Skeletal muscle satellite cell (primary cell): ENCODE results near the gene EFCC1.
"Not testable (repeated sequence)": the region's sequence is repeated elsewhere in the genome, so short reads cannot be mapped to it uniquely, and the experiment has no call there.

Source experiments
- H3K27me3 ChIP-seq: 2 replicates; pipeline ENCODE4 v1.7.0; 2013; ENCODE audit warnings: low read length; ENCODE audit not compliant: control insufficient read depth, insufficient read depth
- H3K36me3 ChIP-seq: 2 replicates; pipeline ENCODE4 v1.7.0; 2013; ENCODE audit warnings: mild to moderate bottlenecking, control low read depth, low read length; ENCODE audit not compliant: insufficient read depth
- H3K4me1 ChIP-seq: 2 replicates; pipeline ENCODE4 v1.7.0; 2013; ENCODE audit warnings: low read length; ENCODE audit not compliant: control insufficient read depth, insufficient read depth
- H3K4me2 ChIP-seq: 2 replicates; pipeline ENCODE4 v1.7.0; 2013; ENCODE audit warnings: mild to moderate bottlenecking, low read length
- H3K4me3 ChIP-seq: 2 replicates; pipeline ENCODE4 v1.7.0; 2013; ENCODE audit warnings: low read length
- H3K9ac ChIP-seq: 2 replicates; pipeline ENCODE4 v1.7.0; 2013; ENCODE audit warnings: mild to moderate bottlenecking, low read depth, low read length, moderate library complexity
- H3K9me3 ChIP-seq: replicated peaks from 2 replicates; pipeline ENCODE4 v1.7.0; 2013; ENCODE audit warnings: mild to moderate bottlenecking, control low read depth, low read length

EFCC1 gene

DNA sequence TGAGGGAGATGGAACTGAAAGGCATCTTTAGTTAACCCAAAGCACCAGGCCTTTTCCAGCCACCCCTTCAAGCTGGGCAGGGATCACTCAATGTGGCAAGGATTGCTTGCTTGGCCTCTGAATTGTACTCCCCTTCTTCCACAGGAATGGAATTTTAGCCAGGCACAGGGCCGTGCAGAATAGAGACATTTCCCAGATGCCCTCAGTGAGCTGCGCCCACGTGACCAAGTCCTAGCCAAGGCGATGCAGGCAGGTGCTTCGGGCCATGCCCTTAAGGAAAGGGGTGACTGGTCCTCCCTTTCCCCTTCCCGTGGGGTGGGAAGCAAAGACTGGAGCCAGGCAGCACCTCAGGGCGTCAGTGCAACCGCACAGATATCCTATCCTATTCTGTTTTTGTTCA is 77.4 kb downstream of the EFCC1 start:
- Histone ChIP-seq H3K9me3 (no peaks in the 10 kb centered on the region), H3K4me3 (no peak overlapping the region), H3K4me1 (no peaks in the 10 kb centered on the region), H3K27me3 (peaks cover 4% of the 10 kb centered on the region), H3K36me3 (no peaks in the 10 kb centered on the region), H3K4me2 (no peak overlapping the region), H3K9ac (no peak overlapping the region)

DNA sequence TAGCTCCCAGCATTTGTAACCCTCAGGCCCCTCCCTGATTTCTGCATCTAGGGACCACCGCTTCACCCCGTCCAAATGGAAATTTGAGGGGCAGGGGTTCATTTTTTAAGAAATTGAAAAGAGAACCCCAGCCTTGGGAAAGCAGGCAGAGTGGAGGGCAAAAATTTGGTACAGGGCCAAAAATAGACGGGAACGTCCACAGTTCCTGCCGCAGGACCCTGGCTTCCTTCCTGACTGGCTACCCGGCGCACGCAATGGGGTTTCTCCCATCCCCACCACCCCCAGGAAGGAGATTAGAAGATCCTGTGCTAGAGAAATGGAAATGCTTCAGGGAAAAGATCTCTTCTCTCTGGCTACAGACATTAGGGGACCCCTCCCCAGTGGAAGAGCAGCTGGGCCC is 80.4 kb downstream of the EFCC1 start:
- H3K9me3 ChIP-seq = no peaks in the 10 kb centered on the region
- no peak overlapping the region for H3K4me2 ChIP-seq
- H3K9ac ChIP-seq = no peak overlapping the region
- H3K36me3 ChIP-seq = no peaks in the 10 kb centered on the region
- H3K4me1 ChIP-seq = no peaks in the 10 kb centered on the region
- peaks cover 4% of the 10 kb centered on the region for H3K27me3 ChIP-seq
- H3K4me3 ChIP-seq = no peak overlapping the region

DNA sequence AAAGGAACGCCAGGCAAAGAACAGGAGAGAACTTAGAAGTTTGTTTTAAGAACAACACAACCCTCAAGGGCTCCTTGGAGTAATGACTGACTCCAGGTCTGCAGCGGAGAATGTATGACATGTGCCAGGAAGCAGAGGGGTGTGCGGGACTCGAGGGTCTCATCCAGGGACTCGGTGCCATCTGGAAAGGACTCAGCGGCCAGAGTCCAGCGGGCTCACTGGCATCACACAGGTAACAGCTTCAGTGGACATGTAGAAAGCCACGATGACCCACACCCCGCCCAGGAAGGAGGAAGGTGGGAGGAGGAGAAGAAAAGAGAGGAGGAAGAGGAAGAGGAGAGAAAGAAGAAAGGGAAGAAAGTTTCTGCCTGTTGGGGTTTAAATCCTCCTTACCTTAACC is 80.9 kb downstream of the EFCC1 start:
- Histone ChIP-seq H3K27me3 (peaks cover 4% of the 10 kb centered on the region), H3K4me2 (no peak overlapping the region), H3K4me3 (no peak overlapping the region), H3K36me3 (no peaks in the 10 kb centered on the region), H3K9ac (no peak overlapping the region), H3K4me1 (peaks cover under 1% of the 10 kb centered on the region), H3K9me3 (no peaks in the 10 kb centered on the region)

DNA sequence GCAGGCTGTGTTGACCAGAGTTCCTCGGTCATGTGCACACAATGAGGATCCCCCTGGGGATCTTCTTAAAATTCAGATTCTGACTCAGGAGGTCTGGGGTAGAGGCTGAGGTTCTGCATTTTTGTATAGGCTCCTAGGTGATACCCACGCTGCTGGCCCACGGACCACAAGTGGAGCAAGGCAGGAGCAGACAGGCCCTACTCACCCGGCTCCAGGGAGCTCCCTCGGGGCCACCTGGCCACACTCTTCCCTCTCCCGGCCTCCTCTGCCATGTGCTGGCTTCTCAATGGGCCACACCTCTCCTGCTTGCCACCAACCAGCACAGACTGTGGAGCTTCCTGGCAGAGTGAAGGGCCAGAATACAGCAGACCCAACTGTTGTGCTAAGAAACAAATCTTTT is 83.4 kb downstream of the EFCC1 start:
- Histone ChIP-seq H3K36me3 (no peaks in the 10 kb centered on the region), H3K27me3 (peaks cover 4% of the 10 kb centered on the region), H3K9ac (no peak overlapping the region), H3K4me1 (peaks cover 4% of the 10 kb centered on the region), H3K9me3 (no peaks in the 10 kb centered on the region), H3K4me2 (no peak overlapping the region), H3K4me3 (no peak overlapping the region)

DNA sequence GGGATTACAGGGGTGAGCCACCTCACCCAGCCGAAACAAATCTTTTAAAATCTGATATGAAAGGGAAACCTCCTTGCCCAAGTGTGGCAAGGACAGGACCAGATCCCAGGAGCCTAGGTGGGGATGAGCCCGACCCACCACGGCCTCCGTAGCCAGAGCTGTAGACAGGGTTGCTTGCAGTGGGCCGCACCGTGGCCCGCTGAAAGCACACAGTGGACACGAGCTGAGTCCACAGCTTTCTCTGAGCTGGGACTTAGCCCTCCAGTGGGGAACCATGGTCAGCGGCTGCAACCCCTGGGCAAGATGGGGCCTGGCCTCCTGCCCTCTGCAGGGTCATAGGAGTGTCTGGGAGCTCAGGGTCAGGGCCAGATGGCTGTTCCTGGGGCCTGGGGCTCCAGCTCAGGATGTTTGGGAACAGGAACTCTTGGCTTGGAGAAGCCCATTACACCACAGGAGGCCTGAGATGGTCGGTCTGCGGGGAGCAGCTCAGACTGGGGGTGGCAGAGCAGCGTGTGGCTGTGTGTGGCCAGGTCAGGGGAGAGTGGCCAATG is 84.1 kb downstream of the EFCC1 start:
- Histone ChIP-seq H3K4me3 (no peak overlapping the region), H3K27me3 (no peaks in the 10 kb centered on the region), H3K4me1 (peaks cover 4% of the 10 kb centered on the region), H3K36me3 (no peaks in the 10 kb centered on the region), H3K9ac (no peak overlapping the region), H3K9me3 (no peaks in the 10 kb centered on the region), H3K4me2 (no peak overlapping the region)

DNA sequence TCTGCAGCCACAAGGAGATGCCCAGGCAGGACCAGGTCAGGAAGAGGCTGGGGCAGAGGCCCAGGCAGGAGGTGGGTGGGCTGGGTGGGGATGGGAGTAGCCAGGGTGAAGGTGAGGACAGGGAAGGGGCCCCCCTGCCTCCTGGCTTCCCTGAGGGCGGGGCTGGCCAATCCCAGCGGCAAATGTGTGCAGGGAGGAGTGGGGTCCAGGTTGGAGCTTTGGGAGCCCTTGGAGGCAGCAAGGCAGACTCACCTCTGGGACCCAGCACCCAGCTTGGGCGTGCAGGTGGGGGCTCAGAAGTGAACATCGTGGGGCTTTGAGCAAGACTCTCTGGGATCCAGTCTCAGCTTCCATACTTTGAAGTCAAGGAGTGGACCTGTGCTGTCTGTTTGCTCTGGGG is 84.7 kb downstream of the EFCC1 start:
- Histone ChIP-seq H3K9ac (no peak overlapping the region), H3K4me2 (no peak overlapping the region), H3K27me3 (no peaks in the 10 kb centered on the region), H3K4me1 (peaks cover 4% of the 10 kb centered on the region), H3K36me3 (no peaks in the 10 kb centered on the region), H3K4me3 (no peak overlapping the region), H3K9me3 (no peaks in the 10 kb centered on the region)

DNA sequence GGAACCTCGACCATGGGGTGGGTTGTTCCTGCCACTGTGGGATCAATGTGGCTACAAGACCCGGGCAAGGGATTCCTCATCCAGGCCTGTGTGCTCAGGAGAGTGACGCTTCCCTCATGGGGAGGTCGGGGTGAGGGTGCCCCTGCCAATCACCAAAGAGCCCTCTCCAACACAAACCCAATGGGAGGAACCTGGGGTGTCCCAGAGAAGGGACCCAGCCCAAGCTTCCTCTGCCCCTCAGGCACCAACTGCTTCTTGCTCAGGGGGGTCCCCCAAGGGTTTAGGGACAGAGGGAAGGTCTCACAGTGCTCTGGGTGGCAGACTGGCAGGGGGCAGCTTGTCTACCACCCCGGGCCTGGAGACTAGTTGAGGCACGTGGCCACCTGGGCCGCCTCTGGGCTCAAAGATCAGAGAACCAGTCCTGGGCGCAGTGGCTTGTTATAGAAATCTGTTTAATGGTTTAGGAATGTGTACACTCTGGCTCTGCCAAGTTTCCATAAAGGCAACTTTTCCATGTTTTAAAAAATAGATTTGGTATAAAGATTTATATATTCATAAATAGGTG is 86.1 kb downstream of the EFCC1 start:
- H3K4me2 ChIP-seq = no peak overlapping the region
- no peaks in the 10 kb centered on the region for H3K27me3 ChIP-seq
- peaks cover 6% of the 10 kb centered on the region for H3K36me3 ChIP-seq
- no peaks in the 10 kb centered on the region for H3K9me3 ChIP-seq
- no peak overlapping the region for H3K4me3 ChIP-seq
- H3K4me1 ChIP-seq = peaks cover 4% of the 10 kb centered on the region
- H3K9ac ChIP-seq = no peak overlapping the region

DNA sequence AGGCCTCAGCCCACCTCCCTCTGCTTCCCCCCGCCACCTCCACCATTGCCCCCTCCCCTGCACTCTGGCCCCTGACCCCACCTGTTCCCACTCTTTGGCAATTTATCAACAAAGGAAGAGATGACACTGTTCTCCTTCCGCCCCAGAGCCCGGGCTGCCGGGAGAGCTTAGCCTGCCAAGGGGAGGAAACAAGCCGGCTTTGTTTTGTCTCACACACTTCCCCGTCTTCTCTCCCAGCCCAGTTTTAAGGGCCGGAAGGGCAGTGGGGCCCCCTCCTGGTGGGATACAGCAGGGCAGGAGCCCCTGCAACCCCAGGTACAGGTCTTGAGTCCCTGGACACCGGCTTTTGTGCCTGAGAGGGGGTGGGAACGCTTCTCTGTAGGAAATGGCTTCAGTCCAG is 86.8 kb downstream of the EFCC1 start:
- not testable (repeated sequence) for H3K4me2 ChIP-seq, H3K27me3 ChIP-seq, H3K9me3 ChIP-seq, H3K4me3 ChIP-seq, H3K9ac ChIP-seq, H3K4me1 ChIP-seq, H3K36me3 ChIP-seq

DNA sequence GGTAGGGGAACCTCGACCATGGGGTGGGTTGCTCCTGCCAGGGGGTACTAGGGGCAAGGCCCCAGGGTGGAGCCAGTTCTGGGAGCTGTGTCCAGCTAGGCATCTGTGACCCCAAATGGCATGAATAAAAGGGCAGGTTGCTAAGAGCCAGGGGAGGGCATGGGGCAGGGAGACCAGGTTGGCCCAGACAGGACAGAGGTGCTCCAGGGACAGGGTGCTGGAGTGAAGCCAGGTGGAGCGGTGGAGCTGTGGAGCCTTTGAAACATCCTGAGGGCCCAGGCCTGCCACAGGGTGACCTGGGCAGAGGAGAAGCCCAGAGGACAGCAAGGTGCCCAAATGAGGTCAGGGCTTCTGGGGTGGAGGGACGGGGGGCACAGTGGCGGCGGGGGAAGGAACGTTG is 87.2 kb downstream of the EFCC1 start:
- H3K9me3 ChIP-seq, H3K9ac ChIP-seq, H3K4me3 ChIP-seq, H3K4me1 ChIP-seq, H3K4me2 ChIP-seq, H3K36me3 ChIP-seq, H3K27me3 ChIP-seq: not testable (repeated sequence)
